Measurements from ENCODE around the gene BIK.

The BIK gene

DNA sequence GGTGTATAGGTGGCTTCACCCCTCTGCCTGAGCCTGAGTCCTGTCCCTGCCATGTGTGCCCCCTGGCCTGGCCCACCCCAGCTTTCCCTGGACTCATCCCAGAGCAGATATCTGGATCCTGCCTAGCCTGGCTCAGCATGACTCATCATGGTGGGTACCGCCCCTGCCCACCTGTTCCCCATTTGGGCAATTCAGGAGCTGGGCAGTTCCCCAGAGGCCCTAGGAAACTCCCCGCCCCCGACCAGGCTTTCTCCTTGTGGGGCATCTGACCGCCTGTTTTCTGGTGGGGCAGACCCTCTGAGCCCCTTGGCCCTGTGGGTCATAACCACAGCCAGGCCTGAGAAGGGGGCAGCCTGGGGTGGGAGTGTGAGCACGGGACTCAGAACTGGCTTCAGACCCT lies 45.2 kb downstream of the BIK start:
- H4K20me1 ChIP-seq = peaks cover 58 to 79% (median 65%) of the 10 kb centered on the region in 11 experiments
- H3K36me3 ChIP-seq = peaks cover 12 to 62% (median 49%) of the 10 kb centered on the region in 11 experiments
- no peaks in the 10 kb centered on the region for H3K27me3 ChIP-seq
- peaks cover 57 to 76% (median 69%) of the 10 kb centered on the region in 10 experiments for H3K4me1 ChIP-seq
- H3K4me3 ChIP-seq = peak overlapping the region in 8 of 10 experiments; percentile 25 to 99 (median 56); a peak in 13 of 20 replicates
- peak overlapping the region; percentile 78 to 99 (median 91) for H3K4me2 ChIP-seq
- TF ChIP-seq Cebpa-rat (IDR thresholded peaks at IDR 0.05) = no peak
- H3K9ac ChIP-seq = peak overlapping the region; percentile 33 to 80 (median 73); a peak in 20 of 22 replicates
- peak overlapping the region in 9 of 11 experiments; percentile 37 to 96 (median 72); a peak in 16 of 22 replicates for H3K27ac ChIP-seq
- H3K9me3 ChIP-seq (replicated peaks in 1 of 11) = no peaks in the 10 kb centered on the region

DNA sequence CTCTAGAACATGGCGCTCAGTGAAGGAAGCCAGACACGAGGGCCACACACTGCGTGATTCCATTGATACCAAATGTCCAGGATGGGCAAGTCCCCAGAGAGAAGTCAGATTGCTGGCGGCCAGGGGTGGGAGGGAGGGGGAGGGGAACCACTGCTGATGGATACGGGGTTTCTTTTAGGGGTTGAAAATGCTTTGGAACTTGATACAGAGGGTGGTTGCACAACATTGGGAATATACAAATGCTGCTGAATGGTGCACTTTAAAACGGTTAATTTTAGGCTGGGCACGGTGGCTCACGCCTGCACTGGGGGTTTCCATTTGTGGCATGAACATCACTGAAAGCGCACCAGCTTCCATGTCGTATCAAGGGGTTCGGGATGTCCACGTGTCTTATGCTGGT lies 45.9 kb downstream of the BIK start:
- H3K9ac ChIP-seq = peak overlapping the region in 9 of 11 experiments; percentile 33 to 80 (median 74); a peak in 11 of 22 replicates
- TF ChIP-seq Cebpa-rat (IDR thresholded peaks at IDR 0.05) = no peak
- peaks cover 55 to 75% (median 65%) of the 10 kb centered on the region in 10 experiments for H3K4me1 ChIP-seq
- peak overlapping the region in 7 of 11 experiments; percentile 70 to 96 (median 80); a peak in 13 of 22 replicates for H3K27ac ChIP-seq
- peak overlapping the region; percentile 78 to 99 (median 91) for H3K4me2 ChIP-seq
- H3K4me3 ChIP-seq = peak overlapping the region in 4 of 10 experiments; percentile 47 to 99 (median 83); a peak in 4 of 20 replicates
- H4K20me1 ChIP-seq = peaks cover 63 to 85% (median 71%) of the 10 kb centered on the region in 11 experiments
- H3K27me3 ChIP-seq = no peaks in the 10 kb centered on the region
- H3K36me3 ChIP-seq = peaks cover 18 to 68% (median 55%) of the 10 kb centered on the region in 11 experiments
- no peaks in the 10 kb centered on the region for H3K9me3 ChIP-seq (replicated peaks in 1 of 11)

DNA sequence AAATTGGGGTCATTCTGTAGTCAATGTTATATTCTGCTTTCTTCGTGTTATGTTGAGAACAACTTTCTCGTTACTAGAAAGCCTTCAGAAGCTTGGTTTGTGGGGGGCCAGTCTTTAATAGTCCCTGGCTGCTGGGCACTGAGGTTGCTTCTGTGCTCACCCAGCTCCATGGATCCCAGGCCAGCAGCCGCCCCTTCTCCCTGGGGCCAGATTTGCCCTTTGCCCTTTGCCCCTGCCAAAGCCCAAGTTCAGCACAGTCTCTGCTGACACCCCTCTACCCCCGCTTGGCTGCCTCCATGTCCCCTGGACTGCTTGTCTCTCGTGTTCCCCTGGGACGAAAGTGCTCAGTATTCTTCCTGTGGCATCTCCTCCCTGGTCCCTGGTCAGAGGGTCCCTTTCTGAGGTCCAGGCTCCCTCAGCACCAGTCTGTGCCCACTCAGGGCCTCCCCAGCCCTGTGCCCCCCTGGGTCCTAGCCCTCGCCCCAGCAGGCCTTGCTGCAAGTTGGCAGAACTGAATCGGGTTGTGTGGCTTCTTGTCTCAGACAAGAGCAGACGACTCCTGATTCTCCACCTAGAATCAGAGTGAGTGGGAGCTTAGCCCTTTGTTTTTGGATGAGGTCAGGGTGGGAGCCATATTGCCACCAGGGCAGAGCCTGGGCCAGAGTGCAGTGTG lies 47.5 kb downstream of the BIK start:
- H4K20me1 ChIP-seq = peaks cover 70 to 95% (median 87%) of the 10 kb centered on the region in 11 experiments
- H3K9ac ChIP-seq = peak overlapping the region; percentile 7 to 57 (median 32); a peak in 15 of 22 replicates
- peaks cover 63 to 84% (median 73%) of the 10 kb centered on the region in 10 experiments for H3K4me1 ChIP-seq
- H3K4me2 ChIP-seq = peak overlapping the region; percentile 17 to 75 (median 58)
- H3K27ac ChIP-seq = peak overlapping the region in 9 of 11 experiments; percentile 18 to 64 (median 42); a peak in 14 of 22 replicates
- H3K36me3 ChIP-seq = peaks cover 31 to 84% (median 71%) of the 10 kb centered on the region in 11 experiments
- H3K9me3 ChIP-seq (replicated peaks in 1 of 11) = no peaks in the 10 kb centered on the region
- no peak overlapping the region for H3K4me3 ChIP-seq
- no peak for TF ChIP-seq Cebpa-rat (IDR thresholded peaks at IDR 0.05)
- no peaks in the 10 kb centered on the region for H3K27me3 ChIP-seq

DNA sequence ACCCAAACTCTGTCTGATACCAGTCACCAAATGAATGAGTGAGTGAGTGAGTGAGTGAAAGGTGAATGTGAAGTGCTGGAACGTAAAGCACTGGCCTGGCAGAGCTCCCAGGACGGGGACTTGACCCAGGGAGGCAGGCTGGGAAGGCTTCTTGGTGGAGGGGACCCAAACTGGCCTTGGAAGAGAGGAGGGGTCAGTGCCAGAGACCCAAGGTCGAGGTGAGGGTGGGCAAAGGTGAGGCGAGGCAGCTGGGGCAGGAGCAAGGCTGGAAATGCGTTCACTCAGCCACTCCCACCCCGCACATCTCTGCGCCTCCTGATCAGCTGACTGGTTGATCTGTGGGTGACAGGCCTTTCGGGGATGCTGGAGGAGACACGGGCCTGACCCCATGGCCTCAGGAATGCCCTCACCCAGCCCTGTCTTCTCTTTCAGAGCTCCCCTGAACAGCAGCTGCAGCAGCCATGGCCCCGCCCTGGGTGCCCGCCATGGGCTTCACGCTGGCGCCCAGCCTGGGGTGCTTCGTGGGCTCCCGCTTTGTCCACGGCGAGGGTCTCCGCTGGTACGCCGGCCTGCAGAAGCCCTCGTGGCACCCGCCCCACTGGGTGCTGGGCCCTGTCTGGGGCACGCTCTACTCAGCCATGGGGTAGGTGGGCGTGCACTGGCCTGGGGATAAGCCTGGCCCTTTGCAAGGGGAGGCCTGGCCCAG lies 48.4 kb downstream of the BIK start:
- Histone ChIP-seq H3K4me2 (peak overlapping the region in 10 of 11 experiments; percentile 16 to 75 (median 58); a peak in 17 of 22 replicates), H3K27me3 (no peaks in the 10 kb centered on the region), H3K4me3 (no peak overlapping the region), H3K27ac (peak overlapping the region in 9 of 11 experiments; percentile 18 to 64 (median 42); a peak in 14 of 22 replicates), H4K20me1 (peaks cover 80 to 100% (median 95%) of the 10 kb centered on the region in 11 experiments), H3K4me1 (peaks cover 68 to 91% (median 79%) of the 10 kb centered on the region in 10 experiments), H3K36me3 (peaks cover 33 to 92% (median 72%) of the 10 kb centered on the region in 11 experiments), H3K9ac (peak overlapping the region in 9 of 11 experiments; percentile 11 to 54 (median 21); a peak in 12 of 22 replicates), H3K9me3 (replicated peaks in 1 of 11) (no peaks in the 10 kb centered on the region)
- TF ChIP-seq Cebpa-rat (IDR thresholded peaks at IDR 0.05) = no peak

DNA sequence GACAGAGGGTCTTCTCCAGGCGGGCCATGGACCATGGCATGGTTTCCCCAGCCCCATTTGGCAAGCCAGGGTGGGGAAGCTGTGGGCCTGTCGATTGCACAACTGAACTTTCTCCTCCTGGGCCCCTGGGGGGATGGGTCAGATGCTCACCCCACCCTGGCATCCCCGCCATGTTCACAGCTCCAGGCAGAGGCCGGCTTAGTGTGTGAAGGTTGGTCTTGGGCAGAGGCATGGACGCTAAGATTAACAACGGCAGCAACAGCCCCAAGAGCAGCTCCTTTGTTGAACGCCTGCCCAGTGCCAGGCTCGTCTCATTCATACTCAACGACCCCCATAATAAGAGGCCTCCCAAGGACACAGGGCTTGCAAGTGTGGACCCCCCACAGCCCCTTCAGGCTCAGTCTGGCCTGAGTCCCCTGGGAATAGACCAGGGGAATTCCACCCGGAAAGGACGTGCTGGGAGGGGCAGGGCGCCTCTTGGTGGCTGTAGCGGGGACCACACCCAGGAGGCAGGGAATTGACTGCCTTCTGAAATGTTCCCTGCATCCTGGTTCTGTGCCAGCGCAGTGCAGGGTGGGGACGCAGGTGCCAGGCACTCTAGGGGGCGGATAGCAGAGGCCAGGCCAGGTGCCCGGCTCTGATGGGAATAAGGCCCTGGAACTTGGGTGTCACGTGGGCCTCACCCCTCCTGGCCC lies 49.1 kb downstream of the BIK start:
- no peak overlapping the region for H3K4me3 ChIP-seq
- peak in 2 of 11 experiments; percentile 12 to 37; a peak in 2 of 22 replicates for TF ChIP-seq Cebpa-rat (IDR thresholded peaks at IDR 0.05)
- H3K36me3 ChIP-seq = peaks cover 33 to 88% (median 70%) of the 10 kb centered on the region in 11 experiments
- H3K4me2 ChIP-seq = peak overlapping the region in 9 of 11 experiments; percentile 16 to 75 (median 59); a peak in 17 of 22 replicates
- peaks cover 68 to 91% (median 79%) of the 10 kb centered on the region in 10 experiments for H3K4me1 ChIP-seq
- peaks cover 84 to 100% (median 99%) of the 10 kb centered on the region in 11 experiments for H4K20me1 ChIP-seq
- H3K9me3 ChIP-seq (replicated peaks in 1 of 11) = no peaks in the 10 kb centered on the region
- peak overlapping the region in 8 of 11 experiments; percentile 18 to 64 (median 45); a peak in 13 of 22 replicates for H3K27ac ChIP-seq
- H3K27me3 ChIP-seq = no peaks in the 10 kb centered on the region
- H3K9ac ChIP-seq = peak overlapping the region in 7 of 11 experiments; percentile 3 to 41 (median 23); a peak in 9 of 22 replicates

DNA sequence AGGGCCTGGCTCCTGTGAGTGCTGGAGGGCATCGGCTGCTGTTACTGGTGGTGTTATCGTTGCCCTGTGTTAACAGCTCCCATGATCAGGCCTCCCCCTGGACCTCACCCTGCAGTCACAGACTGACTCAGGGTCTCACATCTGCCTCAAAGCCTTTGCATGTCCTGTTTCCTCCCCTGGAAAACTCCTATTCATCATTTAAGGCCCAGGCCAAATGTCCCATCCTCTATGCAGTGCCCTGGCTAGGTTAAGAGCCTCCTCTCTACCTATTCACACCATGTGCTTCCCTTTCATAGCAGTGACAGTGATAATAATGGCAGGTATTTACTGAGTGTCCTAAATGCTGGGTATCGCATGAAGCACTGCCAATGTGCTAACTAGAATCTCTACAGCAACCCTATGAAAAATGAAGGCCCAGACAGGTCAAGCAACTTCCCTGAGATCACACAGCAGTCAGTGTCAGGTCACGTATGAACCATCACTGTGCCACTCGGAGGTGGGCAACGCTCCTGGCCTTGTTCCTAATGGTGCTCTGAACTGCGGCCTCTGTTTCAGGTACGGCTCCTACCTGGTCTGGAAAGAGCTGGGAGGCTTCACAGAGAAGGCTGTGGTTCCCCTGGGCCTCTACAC lies 50.1 kb downstream of the BIK start:
- Histone ChIP-seq H3K4me1 (peaks cover 66 to 91% (median 78%) of the 10 kb centered on the region in 10 experiments), H3K27me3 (no peaks in the 10 kb centered on the region), H3K4me3 (no peak overlapping the region), H3K9me3 (replicated peaks in 1 of 11) (no peaks in the 10 kb centered on the region), H3K9ac (peak overlapping the region in 2 of 11 experiments; percentile 3 to 23; a peak in 1 of 22 replicates), H3K36me3 (peaks cover 33 to 78% (median 61%) of the 10 kb centered on the region in 11 experiments), H3K4me2 (0 out of 22 replicates have a peak overlapping the region, but pooled peaks of 1 of the 11 experiments have one; percentile 58), H4K20me1 (peaks cover 74 to 100% (median 94%) of the 10 kb centered on the region in 11 experiments), H3K27ac (peak overlapping the region in 5 of 11 experiments; percentile 18 to 64 (median 62); a peak in 2 of 22 replicates)
- TF ChIP-seq Cebpa-rat (IDR thresholded peaks at IDR 0.05) = no peak

DNA sequence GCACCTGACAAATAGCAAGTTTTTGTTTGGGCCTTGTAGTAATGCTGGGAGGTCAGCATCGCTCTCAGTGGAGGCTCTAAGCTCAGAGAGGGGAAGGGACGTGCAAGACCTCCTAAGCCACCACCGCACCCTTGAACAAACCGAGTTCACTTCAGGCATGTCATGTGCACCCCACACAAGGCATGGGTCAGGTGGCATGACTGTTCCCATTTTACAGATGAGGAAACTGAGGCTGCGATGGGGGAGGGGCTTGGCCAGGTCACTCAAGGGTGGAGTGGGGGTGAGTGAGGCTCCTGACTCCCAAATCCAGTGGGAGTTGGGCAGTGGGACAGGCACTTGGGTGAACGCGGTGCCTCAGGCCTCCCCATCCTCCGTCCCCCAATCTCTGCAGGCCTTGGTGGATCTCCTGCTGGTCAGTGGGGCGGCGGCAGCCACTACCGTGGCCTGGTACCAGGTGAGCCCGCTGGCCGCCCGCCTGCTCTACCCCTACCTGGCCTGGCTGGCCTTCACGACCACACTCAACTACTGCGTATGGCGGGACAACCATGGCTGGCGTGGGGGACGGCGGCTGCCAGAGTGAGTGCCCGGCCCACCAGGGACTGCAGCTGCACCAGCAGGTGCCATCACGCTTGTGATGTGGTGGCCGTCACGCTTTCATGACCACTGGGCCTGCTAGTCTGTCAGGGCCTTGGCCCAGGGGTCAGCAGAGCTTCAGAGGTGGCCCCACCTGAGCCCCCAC lies 52.0 kb downstream of the BIK start:
- Histone ChIP-seq H3K4me3 (no peak overlapping the region), H3K27ac (no peak overlapping the region; a peak in 1 of 22 replicates), H3K36me3 (peaks cover 48 to 77% (median 63%) of the 10 kb centered on the region in 11 experiments), H3K4me2 (peak overlapping the region; percentile 58 to 77 (median 66)), H3K4me1 (peaks cover 50 to 79% (median 67%) of the 10 kb centered on the region in 10 experiments), H3K27me3 (no peaks in the 10 kb centered on the region), H3K9ac (peak overlapping the region in 2 of 11 experiments; percentile 32; a peak in 1 of 22 replicates), H4K20me1 (peaks cover 58 to 99% (median 81%) of the 10 kb centered on the region in 11 experiments), H3K9me3 (replicated peaks in 1 of 11) (no peaks in the 10 kb centered on the region)
- TF ChIP-seq Cebpa-rat (IDR thresholded peaks at IDR 0.05) = no peak

Measured in BLaER1 treated with 17β-estradiol and CSF1 and Interleukin-3, amounts not matched to agents 10 nM and 100 nM (cell line).